ENCODE results near the gene CRYGA. TPM values are rescaled to one million over a fixed set of nuclear protein-coding genes. Genes with fewer than 3 reads are reported as not detected.
"Not testable (repeated sequence)": the region's sequence is repeated elsewhere in the genome, so short reads cannot be mapped to it uniquely, and the experiment has no call there.

Gene CRYGA
- polyA plus RNA-seq, 1 donor from 2014 or later: not detected

DNA sequence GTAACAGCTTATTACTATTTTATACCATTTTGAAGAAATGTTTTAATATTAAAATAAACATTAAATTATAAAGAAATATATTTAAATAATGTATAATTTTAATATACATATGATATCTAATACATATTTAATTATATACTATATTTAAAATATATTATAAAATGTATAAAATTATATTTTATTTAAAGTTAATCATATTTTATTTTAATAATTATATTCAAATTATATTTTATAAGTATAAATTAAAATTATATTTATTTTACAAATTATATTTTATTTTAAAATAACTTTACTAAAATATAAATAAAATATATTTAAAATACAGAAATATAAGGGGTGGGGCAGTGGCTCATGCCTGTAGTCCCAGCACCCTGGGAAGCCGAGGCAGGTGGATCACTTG, 41.1 kb downstream of the CRYGA start:
- peaks cover 15% of the 10 kb centered on the region for H3K27me3 Mint-ChIP-seq
- peaks cover 0 to 2% (median 0%) of the 10 kb centered on the region in 3 donors for H3K9me3 Mint-ChIP-seq
- H3K36me3 Mint-ChIP-seq: no peaks in the 10 kb centered on the region
- peaks cover 0 to 6% (median 3%) of the 10 kb centered on the region in 3 donors for H3K4me1 Mint-ChIP-seq
- no peak overlapping the region for H3K4me3 Mint-ChIP-seq
- H3K27ac Mint-ChIP-seq: no peak overlapping the region

GRCh38 chr2:208118918-208119317, 44.5 kb downstream of the CRYGA start:
- no peak overlapping the region for H3K27ac Mint-ChIP-seq
- peaks cover 5% of the 10 kb centered on the region for H3K27me3 Mint-ChIP-seq
- H3K4me1 Mint-ChIP-seq: peaks cover 0 to 3% (median 1%) of the 10 kb centered on the region in 3 donors
- H3K4me3 Mint-ChIP-seq: no peak overlapping the region
- H3K36me3 Mint-ChIP-seq: no peaks in the 10 kb centered on the region
- no peaks in the 10 kb centered on the region for H3K9me3 Mint-ChIP-seq

GRCh38 chr2:208117390-208117789, 46.0 kb downstream of the CRYGA start:
- H3K4me3 Mint-ChIP-seq, H3K4me1 Mint-ChIP-seq, H3K27ac Mint-ChIP-seq, H3K9me3 Mint-ChIP-seq, H3K36me3 Mint-ChIP-seq, H3K27me3 Mint-ChIP-seq: not testable (repeated sequence)

- Mint-ChIP-seq H3K27ac (no peak overlapping the region), H3K4me1 (no peaks in the 10 kb centered on the region), H3K36me3 (no peaks in the 10 kb centered on the region), H3K4me3 (no peak overlapping the region), H3K9me3 (no peaks in the 10 kb centered on the region), H3K27me3 (peaks cover 4% of the 10 kb centered on the region)
Measured at GRCh38 chr2:208112969-208113368, 50.4 kb downstream of the CRYGA start.

GRCh38 chr2:208112273-208112745, 51.1 kb downstream of the CRYGA start:
- H3K36me3 Mint-ChIP-seq, H3K9me3 Mint-ChIP-seq, H3K4me3 Mint-ChIP-seq, H3K27ac Mint-ChIP-seq, H3K4me1 Mint-ChIP-seq, H3K27me3 Mint-ChIP-seq: not testable (repeated sequence)

Other genes starting within 250 kb of the CRYGA start
- gene PLEKHM3, start 138.1 kb downstream of the CRYGA start, polyA plus RNA-seq: 2.5 TPM
- not detected for gene CRYGD, start 39.1 kb downstream of the CRYGA start, polyA plus RNA-seq
- not detected for gene CRYGC, start 33.8 kb downstream of the CRYGA start, polyA plus RNA-seq
- not detected for gene CRYGB, start 17.4 kb downstream of the CRYGA start, polyA plus RNA-seq
- not detected for gene C2orf80, start 26.4 kb upstream of the CRYGA start, polyA plus RNA-seq
- 9.9 TPM for gene IDH1, start 91.5 kb upstream of the CRYGA start, polyA plus RNA-seq
- gene PIKFYVE, start 102.7 kb upstream of the CRYGA start, polyA plus RNA-seq: 15.5 TPM
- 0.23 TPM for gene PTH2R, start 243.2 kb upstream of the CRYGA start, polyA plus RNA-seq